ENCODE data around the gene TBC1D17. TPM values are rescaled to one million over a fixed set of nuclear protein-coding genes. Genes with fewer than 3 reads are reported as not detected.

The TBC1D17 gene
- total and polyA plus RNA-seq, 2 of the 13 experiments (the other 11 are each of a cell fraction or from before 2014, with no cell fraction given): 9.7 to 16.9 TPM

DNA sequence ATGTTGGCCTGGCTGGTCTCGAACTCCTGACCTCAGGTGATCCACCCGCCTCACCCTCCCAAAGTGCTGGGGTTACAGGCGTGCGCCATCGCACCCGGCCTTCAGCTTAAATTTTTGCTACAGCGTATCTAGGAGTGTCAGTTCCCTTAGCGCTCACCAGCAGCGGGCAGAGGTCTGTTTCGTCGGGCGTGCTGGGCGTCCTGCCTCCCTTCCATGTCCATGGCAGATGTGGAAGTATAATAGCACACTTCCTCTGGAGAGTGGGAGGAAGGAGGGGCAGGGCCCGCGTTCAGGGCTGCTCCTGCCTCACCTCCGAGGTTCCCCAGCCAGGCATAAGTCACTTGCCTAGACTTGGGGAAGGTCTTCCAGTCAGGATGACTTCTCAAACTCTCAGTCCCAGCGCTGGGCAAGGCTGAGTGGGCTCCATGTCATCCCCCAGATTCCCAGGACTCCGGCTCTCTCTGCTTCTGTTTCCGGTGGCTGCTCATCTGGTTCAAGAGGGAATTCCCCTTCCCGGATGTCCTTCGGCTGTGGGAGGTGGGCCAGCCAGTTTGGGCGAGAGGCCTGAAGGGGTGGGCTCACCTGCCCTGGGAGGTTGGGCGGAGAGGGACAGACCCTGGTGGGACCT, 9.6 kb downstream of the TBC1D17 start:
- CTCF ChIA-PET (ENCODE audit: low intra/inter-chr PET ratio, low total read pairs): no interaction called here
- Histone ChIP-seq H3K9ac (ENCODE audit: insufficient read depth, low read depth, low read length) (no peak overlapping the region), H3K4me1 (ENCODE audit: insufficient read depth, low read length) (no peaks in the 10 kb centered on the region), H3K27me3 (ENCODE audit: control insufficient read depth in 1 of 2, insufficient read depth in 2 of 2, low read length in 2 of 2) (no peaks in the 10 kb centered on the region; a peak in 1 of 5 replicates), H4K20me1 (ENCODE audit: insufficient read depth, low read length) (no peaks in the 10 kb centered on the region; the same call in 1 of the 2 replicates), H2AFZ (ENCODE audit: low read length) (no peak overlapping the region), H3K4me3 (replicated peaks in 1 of 3; ENCODE audit: insufficient read depth in 1 of 3, low read depth in 2 of 3, low read length in 3 of 3) (no peak overlapping the region), H3K9me3 (ENCODE audit: low read length) (no peaks in the 10 kb centered on the region), H3K27ac (ENCODE audit: extremely low read length, insufficient read depth, low read length) (no peak overlapping the region), H3K79me2 (ENCODE audit: insufficient read depth, low read length) (no peaks in the 10 kb centered on the region), H3K36me3 (replicated peaks in 1 of 2; ENCODE audit: control insufficient read depth in 1 of 2, insufficient read depth in 2 of 2, low read length in 2 of 2) (peaks cover 11 to 28% of the 10 kb centered on the region in 2 experiments; a peak in 4 of 5 replicates), H3K4me2 (ENCODE audit: low read depth, low read length) (no peak overlapping the region)
- intact Hi-C loops (cut with micrococcal nuclease; ENCODE audit: unreplicated experiment): no loop called here
- no TSS peak for BruUV-seq (replicated peaks)
- FAIRE-seq (no peak), DNase-seq (ENCODE audit: low spot score) (no peak), ATAC-seq (no peak)
- no peak for TF ChIP-seq RFXAP (CRISPR knock-in tag; IDR thresholded peaks at IDR 0.05; ENCODE audit: borderline replicate concordance)
- TF ChIP-seq, protein P1, sequence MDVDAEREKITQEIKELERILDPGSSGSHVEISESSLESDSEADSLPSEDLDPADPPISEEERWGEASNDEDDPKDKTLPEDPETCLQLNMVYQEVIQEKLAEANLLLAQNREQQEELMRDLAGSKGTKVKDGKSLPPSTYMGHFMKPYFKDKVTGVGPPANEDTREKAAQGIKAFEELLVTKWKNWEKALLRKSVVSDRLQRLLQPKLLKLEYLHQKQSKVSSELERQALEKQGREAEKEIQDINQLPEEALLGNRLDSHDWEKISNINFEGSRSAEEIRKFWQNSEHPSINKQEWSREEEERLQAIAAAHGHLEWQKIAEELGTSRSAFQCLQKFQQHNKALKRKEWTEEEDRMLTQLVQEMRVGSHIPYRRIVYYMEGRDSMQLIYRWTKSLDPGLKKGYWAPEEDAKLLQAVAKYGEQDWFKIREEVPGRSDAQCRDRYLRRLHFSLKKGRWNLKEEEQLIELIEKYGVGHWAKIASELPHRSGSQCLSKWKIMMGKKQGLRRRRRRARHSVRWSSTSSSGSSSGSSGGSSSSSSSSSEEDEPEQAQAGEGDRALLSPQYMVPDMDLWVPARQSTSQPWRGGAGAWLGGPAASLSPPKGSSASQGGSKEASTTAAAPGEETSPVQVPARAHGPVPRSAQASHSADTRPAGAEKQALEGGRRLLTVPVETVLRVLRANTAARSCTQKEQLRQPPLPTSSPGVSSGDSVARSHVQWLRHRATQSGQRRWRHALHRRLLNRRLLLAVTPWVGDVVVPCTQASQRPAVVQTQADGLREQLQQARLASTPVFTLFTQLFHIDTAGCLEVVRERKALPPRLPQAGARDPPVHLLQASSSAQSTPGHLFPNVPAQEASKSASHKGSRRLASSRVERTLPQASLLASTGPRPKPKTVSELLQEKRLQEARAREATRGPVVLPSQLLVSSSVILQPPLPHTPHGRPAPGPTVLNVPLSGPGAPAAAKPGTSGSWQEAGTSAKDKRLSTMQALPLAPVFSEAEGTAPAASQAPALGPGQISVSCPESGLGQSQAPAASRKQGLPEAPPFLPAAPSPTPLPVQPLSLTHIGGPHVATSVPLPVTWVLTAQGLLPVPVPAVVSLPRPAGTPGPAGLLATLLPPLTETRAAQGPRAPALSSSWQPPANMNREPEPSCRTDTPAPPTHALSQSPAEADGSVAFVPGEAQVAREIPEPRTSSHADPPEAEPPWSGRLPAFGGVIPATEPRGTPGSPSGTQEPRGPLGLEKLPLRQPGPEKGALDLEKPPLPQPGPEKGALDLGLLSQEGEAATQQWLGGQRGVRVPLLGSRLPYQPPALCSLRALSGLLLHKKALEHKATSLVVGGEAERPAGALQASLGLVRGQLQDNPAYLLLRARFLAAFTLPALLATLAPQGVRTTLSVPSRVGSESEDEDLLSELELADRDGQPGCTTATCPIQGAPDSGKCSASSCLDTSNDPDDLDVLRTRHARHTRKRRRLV (CRISPR knock-in tag; IDR thresholded peaks at IDR 0.05): no peak
- TF ChIP-seq ZNF816 (CRISPR knock-in tag; IDR thresholded peaks at IDR 0.05; ENCODE audit: borderline replicate concordance): no peak
- TF ChIP-seq BORCS8-MEF2B (CRISPR knock-in tag; IDR thresholded peaks at IDR 0.05): no peak
- no peak for TF ChIP-seq MYPOP (CRISPR knock-in tag; IDR thresholded peaks at IDR 0.05)
- TF ChIP-seq SIX4 (CRISPR knock-in tag; IDR thresholded peaks at IDR 0.05): no peak
- no peak for TF ChIP-seq SIN3A (IDR thresholded peaks at IDR 0.05; ENCODE audit: borderline replicate concordance, low read depth, low read length)
- no peak for TF ChIP-seq ZSCAN29 (CRISPR knock-in tag; conservative IDR thresholded peaks at IDR 0.05)
- no peak for TF ChIP-seq TCF7 (IDR thresholded peaks at IDR 0.05; ENCODE audit: low read depth)
- no peak for TF ChIP-seq HDAC1 (CRISPR knock-in tag; IDR thresholded peaks at IDR 0.05)
- TF ChIP-seq JUND (CRISPR knock-in tag; IDR thresholded peaks at IDR 0.05): no peak
- no peak for TF ChIP-seq ZMYM4 (CRISPR knock-in tag; IDR thresholded peaks at IDR 0.05)
- TF ChIP-seq HNRNPUL1 (IDR thresholded peaks at IDR 0.05; ENCODE audit: low read depth, low read length): no peak
- in situ Hi-C loops (cut with HindIII; ENCODE audit: extremely low pct_ligation_motif_present, low pct_unique_long_range_greater_than_20kb): no loop called here
- WGBS (ENCODE audit: low lambda C conversion rate): 99% methylated on average over 17 of the region's 23 CpGs
- POLR2A ChIA-PET: no interaction called here
